BJ (cell line): Measurements from ENCODE around the gene MRPL39. TPM values are rescaled to one million over a fixed set of nuclear protein-coding genes. Genes with fewer than 3 reads are reported as not detected.

ENCODE experiments used
- CTCF ChIA-PET: fragments of 350-600 bp; formaldehyde crosslinking; extraction: SDS; loops from one replicate; lab custom pipeline; 2021; ENCODE audit warnings: antibody characterized with exemption, inconsistent platforms; lab: Yijun Ruan, JAX
- POLR2A ChIA-PET: fragments of 300-600 bp; sonication (Branson Sonifier 250); formaldehyde crosslinking; extraction: SDS; loops from one replicate; lab custom pipeline; 2021; ENCODE audit warnings: antibody characterized with exemption; lab: Charles Lee
- DNase-seq: peaks from one replicate; pipeline ENCODE4 v3.0.0-alpha.2; 2011; ENCODE audit warnings: low read depth
- H3K27me3 ChIP-seq: 2 replicates; pipeline ENCODE4 v1.6.0; 2011; ENCODE audit warnings: low read length; ENCODE audit not compliant: control insufficient read depth, insufficient read depth
- H3K36me3 ChIP-seq: 2 replicates; pipeline ENCODE4 v1.5.1; 2011; ENCODE audit warnings: low read length; ENCODE audit not compliant: control insufficient read depth, insufficient read depth
- H3K4me3 ChIP-seq: 2 replicates; pipeline ENCODE4 v1.5.1; 2011; ENCODE audit warnings: low read depth, mild to moderate bottlenecking, control low read depth, low read length
- polyA plus RNA-seq: library from polyadenylated mRNA; depleted of rRNA; stranded (reverse); fragments of >200 nt; gene quantifications from 2 replicates; pipeline ENCODE4 v1.2.3, GENCODE V29; 2011
- TF ChIP-seq, protein P1 (sequence below): IDR thresholded peaks from 2 replicates; pipeline ENCODE4 v1.5.1; 2011; ENCODE audit warnings: low read depth, mild to moderate bottlenecking, control low read depth, inconsistent platforms, low read length, moderate library complexity; ENCODE audit not compliant: insufficient read depth

The MRPL39 gene
- polyA plus RNA-seq, 1 experiment: 11.6 TPM

- Histone ChIP-seq H3K36me3 (no peaks in the 10 kb centered on the region), H3K4me3 (no peak overlapping the region), H3K27me3 (no peaks in the 10 kb centered on the region)
- no peak for DNase-seq
- CTCF ChIA-PET: no interaction called here
- TF ChIP-seq, protein P1, sequence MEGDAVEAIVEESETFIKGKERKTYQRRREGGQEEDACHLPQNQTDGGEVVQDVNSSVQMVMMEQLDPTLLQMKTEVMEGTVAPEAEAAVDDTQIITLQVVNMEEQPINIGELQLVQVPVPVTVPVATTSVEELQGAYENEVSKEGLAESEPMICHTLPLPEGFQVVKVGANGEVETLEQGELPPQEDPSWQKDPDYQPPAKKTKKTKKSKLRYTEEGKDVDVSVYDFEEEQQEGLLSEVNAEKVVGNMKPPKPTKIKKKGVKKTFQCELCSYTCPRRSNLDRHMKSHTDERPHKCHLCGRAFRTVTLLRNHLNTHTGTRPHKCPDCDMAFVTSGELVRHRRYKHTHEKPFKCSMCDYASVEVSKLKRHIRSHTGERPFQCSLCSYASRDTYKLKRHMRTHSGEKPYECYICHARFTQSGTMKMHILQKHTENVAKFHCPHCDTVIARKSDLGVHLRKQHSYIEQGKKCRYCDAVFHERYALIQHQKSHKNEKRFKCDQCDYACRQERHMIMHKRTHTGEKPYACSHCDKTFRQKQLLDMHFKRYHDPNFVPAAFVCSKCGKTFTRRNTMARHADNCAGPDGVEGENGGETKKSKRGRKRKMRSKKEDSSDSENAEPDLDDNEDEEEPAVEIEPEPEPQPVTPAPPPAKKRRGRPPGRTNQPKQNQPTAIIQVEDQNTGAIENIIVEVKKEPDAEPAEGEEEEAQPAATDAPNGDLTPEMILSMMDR: no peak
- POLR2A ChIA-PET: no interaction called here
Observed at GRCh38 chr21:25586791-25587190, 20.5 kb downstream of the MRPL39 start.

GRCh38 chr21:25586326-25586725, 21.0 kb downstream of the MRPL39 start:
- TF ChIP-seq, protein P1: no peak
- H3K4me3 ChIP-seq: no peak overlapping the region
- POLR2A ChIA-PET: no interaction called here
- no peak for DNase-seq
- no peaks in the 10 kb centered on the region for H3K36me3 ChIP-seq
- no peaks in the 10 kb centered on the region for H3K27me3 ChIP-seq
- CTCF ChIA-PET: no interaction called here

GRCh38 chr21:25584833-25585676, 22.2 kb downstream of the MRPL39 start:
- ChIA-PET POLR2A (no interaction called here), CTCF (interaction anchor here (0.6 kb wide), 1 partner anchor 233 kb away, joined by 3 read pairs; no protein-coding TSS in a partner anchor)
- DNase-seq: no peak
- no peak overlapping the region for H3K4me3 ChIP-seq
- TF ChIP-seq, protein P1: no peak
- no peaks in the 10 kb centered on the region for H3K27me3 ChIP-seq
- H3K36me3 ChIP-seq: no peaks in the 10 kb centered on the region

DNA sequence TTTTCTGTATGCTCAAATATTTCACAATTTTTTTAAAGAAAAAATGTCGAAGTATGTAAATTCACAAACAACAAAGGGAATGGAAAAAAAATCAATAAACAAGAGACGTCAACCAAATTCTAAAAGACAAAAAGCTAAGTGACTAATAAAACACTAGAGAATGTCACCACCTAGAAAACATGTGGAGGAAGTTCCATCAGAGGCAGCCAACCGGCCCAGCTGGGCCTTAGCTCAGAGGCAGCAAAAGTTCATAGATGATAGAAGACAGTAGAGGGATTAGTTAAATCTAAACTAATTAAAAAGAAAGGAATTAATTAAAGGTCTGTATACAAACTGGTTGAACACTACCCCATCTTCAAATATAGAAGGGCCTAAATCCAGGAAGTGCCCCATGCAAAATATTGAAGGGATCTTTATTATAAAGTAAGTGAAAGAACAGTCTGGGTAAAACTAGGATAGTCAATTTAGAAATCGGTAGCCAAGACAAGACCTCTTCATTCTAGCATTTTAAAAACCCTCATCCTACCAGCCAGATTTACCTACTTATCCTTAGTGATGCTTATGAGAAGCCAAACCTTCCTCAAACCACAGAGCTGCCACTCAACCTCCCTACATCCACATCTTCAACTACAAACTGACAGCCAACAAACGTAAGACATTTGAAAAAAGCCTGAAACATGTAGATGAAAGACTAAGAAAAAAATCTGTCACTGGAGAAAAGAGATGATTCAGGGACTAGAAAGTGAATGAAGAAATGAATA, 23.7 kb downstream of the MRPL39 start:
- Histone ChIP-seq H3K27me3 (no peaks in the 10 kb centered on the region), H3K36me3 (no peaks in the 10 kb centered on the region), H3K4me3 (no peak overlapping the region)
- TF ChIP-seq, protein P1: no peak
- no peak for DNase-seq
- ChIA-PET POLR2A (interaction anchor here (0.6 kb wide), 1 partner anchor 10 kb away, joined by 3 read pairs; no protein-coding TSS in a partner anchor), CTCF (no interaction called here)

- CTCF ChIA-PET: no interaction called here
- Histone ChIP-seq H3K4me3 (no peak overlapping the region), H3K27me3 (no peaks in the 10 kb centered on the region), H3K36me3 (no peaks in the 10 kb centered on the region)
- POLR2A ChIA-PET: no interaction called here
- DNase-seq: no peak
- TF ChIP-seq, protein P1: no peak
Observed at GRCh38 chr21:25582888-25583287, 24.4 kb downstream of the MRPL39 start.
